Ammon's horn (tissue), 1 donor: Measurements from ENCODE around the gene GORASP1.

Experiments
- DNase-seq: peaks from one replicate; pipeline ENCODE4 v3.0.0-alpha.2; 2016; ENCODE audit warnings: low spot score

GORASP1 gene

GRCh38 chr3:39141171-39141995, 34.0 kb upstream of the GORASP1 start:
- no peak for DNase-seq

GRCh38 chr3:39140341-39140971, 33.0 kb upstream of the GORASP1 start:
- DNase-seq = no peak

- no peak for DNase-seq
These were observed 32.0 kb upstream of the GORASP1 start for GRCh38 chr3:39139442-39139841.

- DNase-seq = peak; percentile 76
These were observed 31.5 kb upstream of the GORASP1 start for GRCh38 chr3:39138804-39139415.

DNA sequence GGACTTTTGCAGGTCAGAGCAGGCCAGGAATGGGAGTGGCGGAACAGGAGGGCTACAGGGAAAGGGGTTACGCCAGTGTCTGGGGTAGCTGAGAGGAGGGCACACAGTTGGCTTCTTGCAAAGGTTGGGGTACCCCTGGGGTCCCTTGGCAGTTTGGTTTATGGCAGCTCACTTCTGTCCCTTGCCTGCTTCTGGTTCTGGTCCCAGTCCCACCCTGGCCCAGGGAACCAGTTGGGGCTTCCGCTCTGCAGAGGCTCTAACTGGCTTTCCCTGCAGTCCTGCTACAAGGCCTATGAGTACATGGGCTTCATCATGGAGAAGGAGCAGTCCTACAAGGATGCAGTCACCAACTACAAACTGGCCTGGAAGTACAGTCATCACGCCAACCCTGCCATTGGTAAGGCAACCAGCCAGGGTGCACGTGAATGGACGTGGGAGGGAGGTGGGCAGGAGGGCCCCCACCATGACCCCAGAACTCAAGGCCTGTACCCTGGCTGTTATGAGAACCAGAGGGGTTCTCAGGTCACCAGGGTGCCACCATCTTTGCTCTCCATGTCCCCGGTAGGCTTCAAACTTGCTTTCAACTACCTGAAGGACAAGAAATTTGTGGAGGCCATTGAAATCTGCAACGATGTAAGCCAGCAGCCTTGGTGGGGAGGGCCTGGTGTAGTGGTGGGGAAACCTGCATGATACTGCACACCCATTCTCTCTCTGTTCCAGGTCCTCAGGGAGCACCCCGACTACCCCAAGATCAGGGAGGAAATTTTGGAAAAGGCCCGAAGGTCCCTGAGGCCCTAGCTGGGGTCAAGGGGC, 30.8 kb upstream of the GORASP1 start:
- DNase-seq = no peak

- DNase-seq = no peak
These were observed 30.1 kb upstream of the GORASP1 start for GRCh38 chr3:39137435-39137936.

GRCh38 chr3:39136533-39137434, 29.4 kb upstream of the GORASP1 start:
- no peak for DNase-seq

- DNase-seq = no peak
These were observed 27.9 kb upstream of the GORASP1 start for GRCh38 chr3:39135170-39135805.

- no peak for DNase-seq
These were observed 26.9 kb upstream of the GORASP1 start for GRCh38 chr3:39134305-39134704.

GRCh38 chr3:39133822-39134221, 26.4 kb upstream of the GORASP1 start:
- DNase-seq = no peak

DNA sequence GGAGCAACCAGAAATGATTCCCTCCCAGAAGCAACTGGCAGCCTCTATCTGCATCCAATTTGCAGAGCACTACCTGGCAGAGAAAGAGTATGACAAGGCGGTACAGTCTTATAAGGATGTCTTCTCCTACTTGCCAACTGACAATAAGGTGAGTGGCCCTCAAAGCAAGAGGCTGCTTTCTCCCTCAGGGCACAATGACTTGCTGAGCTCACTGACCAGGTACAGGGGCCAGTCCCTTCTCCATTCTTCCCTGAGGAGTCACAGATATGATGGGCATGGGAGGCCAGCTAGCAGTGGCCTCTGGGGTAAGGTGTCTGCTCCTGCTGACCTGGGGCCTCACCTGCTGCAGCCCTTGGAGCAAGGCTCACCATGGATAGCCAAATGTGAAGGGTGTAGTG, 25.7 kb upstream of the GORASP1 start:
- no peak for DNase-seq

GRCh38 chr3:39132096-39133092, 25.0 kb upstream of the GORASP1 start:
- DNase-seq = no peak

- no peak for DNase-seq
These were observed 23.4 kb upstream of the GORASP1 start for GRCh38 chr3:39130693-39131265.

DNA sequence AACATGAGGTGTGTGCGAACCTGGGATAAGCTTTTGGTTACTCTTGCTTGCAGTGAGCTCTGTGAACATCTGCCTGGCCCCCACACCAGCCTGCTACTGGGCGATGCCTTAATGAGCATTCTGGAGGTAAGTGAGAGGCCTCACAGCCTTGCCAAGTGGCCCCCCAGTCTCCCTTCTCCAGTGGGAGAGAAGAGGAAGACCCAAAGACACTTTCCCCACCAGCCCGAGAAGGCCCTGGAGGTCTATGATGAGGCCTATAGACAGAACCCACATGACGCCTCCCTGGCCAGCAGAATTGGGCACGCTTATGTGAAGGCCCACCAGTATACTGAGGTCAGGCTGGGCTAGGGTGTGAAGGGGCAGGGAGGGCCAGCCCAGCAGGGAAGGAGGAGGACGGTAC, 22.6 kb upstream of the GORASP1 start:
- no peak for DNase-seq

DNA sequence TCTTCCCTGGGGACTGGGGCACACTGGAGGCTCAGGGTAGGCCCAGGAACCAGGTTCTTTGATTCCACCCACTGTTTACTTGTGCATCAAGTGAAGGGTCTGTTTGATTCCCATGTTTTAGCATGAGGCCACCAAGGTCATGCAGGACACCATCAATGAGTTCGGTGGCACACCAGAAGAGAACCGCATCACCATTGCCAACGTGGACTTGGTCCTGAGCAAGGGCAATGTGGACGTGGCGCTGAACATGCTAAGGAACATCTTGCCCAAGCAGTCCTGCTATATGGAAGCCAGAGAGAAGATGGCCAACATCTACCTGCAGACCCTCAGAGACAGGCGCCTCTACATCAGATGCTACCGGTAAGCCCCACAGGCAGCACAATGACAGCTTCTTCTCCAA, 21.5 kb upstream of the GORASP1 start:
- DNase-seq = no peak

GRCh38 chr3:39127908-39128304, 20.5 kb upstream of the GORASP1 start:
- no peak for DNase-seq

DNA sequence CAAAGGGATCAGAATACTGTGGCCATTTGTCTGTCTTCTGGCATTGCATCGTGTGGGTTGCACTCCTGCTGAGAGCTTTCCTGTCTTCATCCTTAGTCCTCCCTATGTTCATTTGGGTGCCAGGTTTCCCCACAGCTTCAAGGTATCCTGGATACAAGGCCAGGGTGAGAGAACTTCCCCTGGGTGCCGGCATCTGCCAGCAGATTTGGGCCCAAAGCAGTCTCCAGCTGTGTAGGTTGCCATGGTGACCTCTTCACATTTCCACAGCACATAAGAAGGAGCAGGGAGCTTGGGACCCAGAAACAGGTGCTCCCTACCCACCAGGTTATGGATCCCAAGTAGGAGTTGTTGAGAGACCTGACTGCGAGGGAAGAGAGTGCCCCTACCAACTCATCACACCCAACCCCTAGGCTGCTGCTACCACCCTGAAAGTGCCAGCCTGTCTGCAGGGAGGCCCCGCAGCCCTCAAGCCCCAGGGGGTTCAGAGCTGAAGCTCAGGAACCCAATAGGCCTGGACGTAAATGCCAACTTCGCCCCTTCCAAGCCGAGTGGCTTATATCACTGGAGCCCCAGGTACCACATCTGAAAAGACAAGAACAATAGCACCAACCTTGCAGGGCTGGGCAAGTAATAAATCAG, 20.0 kb upstream of the GORASP1 start:
- no peak for DNase-seq

DNA sequence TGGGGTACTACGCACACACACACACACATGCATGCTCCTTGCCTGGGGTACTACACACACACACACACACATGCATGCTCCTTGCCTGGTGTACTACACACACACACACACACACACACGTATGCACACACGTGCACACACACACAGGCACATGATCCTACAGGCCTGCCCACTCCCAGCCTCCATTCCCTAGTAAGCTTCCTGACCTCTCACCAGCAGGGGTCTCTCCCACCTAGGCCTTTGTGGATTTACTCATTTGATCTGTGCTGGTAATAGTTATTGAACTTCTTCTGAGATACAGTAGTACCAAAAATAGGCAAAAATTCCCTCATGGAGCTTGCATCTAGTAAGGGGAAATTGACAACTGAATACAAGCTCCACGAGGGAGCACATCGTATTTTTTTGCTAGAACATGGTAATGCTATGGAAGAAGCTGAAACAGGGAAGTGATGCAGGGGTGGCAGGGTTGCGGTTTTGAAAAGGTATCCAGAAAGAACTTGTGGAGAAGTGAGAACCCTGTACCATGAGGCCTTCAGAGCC, 19.2 kb upstream of the GORASP1 start:
- DNase-seq = peak; percentile 59
